HG03520 (cell line): ENCODE results near the gene PNMA3.
"Not testable (repeated sequence)": the region's sequence is repeated elsewhere in the genome, so short reads cannot be mapped to it uniquely, and the experiment has no call there.

Experiments
- ATAC-seq: cut with Tn5 transposase; IDR thresholded peaks from one replicate; pipeline ENCODE4 v1.9.1; 2021; ENCODE audit warnings: mild to moderate bottlenecking, moderate library complexity; ENCODE audit not compliant: unreplicated experiment

PNMA3 gene, protein sequence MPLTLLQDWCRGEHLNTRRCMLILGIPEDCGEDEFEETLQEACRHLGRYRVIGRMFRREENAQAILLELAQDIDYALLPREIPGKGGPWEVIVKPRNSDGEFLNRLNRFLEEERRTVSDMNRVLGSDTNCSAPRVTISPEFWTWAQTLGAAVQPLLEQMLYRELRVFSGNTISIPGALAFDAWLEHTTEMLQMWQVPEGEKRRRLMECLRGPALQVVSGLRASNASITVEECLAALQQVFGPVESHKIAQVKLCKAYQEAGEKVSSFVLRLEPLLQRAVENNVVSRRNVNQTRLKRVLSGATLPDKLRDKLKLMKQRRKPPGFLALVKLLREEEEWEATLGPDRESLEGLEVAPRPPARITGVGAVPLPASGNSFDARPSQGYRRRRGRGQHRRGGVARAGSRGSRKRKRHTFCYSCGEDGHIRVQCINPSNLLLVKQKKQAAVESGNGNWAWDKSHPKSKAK

DNA sequence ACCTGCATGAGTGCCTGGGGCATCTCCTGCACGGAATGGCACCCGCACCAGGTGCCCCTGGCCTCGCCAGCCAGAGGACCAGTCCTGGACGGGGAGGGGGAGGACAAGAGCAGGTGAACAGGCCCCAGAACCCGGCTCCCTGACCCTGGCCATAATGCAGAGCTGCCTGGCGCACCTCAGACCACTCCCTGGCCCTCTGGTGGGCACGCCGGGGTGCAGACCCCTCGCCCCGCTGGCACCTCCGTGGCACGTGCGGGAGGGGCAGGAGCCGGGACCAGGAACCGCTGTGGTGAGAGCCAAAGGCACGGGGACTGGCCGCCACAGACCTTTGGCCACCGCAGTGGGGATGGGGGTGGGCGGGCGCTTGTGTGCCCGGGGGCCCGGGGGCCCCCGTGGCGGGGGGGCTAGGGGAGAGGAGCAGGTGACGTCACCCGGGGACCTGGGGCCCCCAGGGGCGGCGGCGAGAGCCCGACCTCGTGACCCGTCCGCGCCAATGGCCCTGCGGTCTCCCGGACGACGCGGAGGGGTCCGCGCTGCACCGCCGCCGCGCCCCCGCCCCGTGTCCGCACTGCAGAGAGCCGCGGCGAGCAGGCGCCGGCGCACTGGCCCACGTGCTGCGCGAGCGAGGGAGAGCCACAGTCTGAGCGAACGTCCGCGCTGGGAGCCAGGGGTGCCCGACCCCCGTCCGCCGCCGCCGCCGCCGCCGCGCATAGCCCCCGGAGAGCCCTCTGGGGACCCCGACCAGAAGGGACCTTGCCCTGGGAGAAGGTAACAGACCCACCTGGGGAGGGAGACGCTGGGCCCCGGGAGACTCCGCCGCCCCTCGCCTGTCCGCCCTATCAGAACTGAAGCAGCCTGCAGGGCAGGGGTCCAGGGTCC lies at the start of gene PNMA3:
Gene PNMA3 (plus strand): TSS at position 600 of the 879 bp plus-strand sequence. CDS start 586 bp downstream, outside the sequence.
- ATAC-seq = no peak

DNA sequence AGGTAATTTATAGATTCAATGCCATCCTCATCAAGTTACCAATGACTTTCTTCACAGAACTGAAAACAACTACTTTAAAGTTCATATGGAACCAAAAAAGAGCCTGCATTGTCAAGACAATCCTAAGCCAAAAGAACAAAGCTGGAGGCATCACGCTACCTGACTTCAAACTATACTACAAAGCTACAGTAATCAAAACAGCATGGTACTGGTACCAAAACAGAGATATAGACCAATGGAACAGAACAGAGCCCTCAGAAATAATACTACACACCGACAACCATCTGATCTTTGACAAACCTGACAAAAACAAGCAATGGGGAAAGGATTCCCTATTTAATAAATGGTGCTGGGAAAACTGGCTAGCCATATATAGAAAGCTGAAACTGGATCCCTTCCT lies 39.1 kb upstream of the PNMA3 start:
- not testable (repeated sequence) for ATAC-seq

DNA sequence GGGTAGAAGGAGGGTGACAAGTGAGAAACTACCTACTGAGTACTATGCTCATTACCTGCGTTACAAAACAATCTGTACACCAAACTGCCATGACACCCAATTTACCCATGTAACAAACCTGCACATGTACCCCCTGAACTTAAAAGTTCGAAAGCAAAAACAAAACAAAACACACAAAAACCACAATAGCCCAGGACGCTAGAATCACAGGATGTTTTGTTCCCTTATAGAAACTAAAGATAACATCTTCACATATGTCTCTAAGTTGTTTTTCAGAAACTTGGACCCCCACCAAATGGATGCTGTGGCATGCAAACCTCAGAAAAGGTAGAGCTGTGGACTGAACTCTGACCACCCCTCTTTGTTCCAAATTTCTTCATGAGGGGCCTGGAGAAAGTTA lies 37.1 kb upstream of the PNMA3 start:
- no peak for ATAC-seq

DNA sequence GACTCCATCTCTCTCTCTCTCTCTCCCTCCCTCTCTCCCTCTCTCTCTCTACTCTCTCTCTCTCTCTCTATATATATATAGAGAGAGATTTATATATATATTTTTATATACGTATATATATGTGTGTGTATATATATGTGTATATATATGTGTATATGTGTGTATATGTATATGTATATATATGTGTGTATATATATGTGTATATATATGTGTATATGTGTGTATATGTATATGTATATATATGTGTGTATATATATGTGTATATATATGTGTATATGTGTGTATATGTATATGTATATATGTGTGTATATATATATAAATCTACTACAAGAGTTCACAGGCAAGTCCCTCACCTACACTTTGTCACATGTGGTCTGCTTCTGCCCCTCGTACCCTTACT lies 29.8 kb upstream of the PNMA3 start:
- ATAC-seq = not testable (repeated sequence)

DNA sequence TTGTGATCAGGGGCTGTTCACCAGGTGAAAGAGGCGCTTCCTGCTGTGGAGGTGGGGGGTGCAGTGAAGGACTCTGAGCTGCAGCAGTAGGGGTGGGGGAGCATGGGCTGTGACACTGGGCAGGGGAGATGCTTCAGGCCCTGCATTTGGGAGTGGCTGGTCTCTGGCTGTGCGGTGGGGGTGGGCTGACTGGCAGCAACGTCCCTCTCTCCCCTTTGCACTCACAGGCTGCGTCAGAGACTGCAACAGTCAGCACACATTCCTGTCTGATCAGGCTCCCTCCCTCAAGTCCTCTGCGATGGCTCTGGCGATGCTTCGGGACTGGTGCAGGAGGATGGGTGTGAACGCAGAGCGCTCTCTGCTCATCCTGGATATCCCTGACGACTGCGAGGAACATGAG lies 27.8 kb upstream of the PNMA3 start:
- not testable (repeated sequence) for ATAC-seq

DNA sequence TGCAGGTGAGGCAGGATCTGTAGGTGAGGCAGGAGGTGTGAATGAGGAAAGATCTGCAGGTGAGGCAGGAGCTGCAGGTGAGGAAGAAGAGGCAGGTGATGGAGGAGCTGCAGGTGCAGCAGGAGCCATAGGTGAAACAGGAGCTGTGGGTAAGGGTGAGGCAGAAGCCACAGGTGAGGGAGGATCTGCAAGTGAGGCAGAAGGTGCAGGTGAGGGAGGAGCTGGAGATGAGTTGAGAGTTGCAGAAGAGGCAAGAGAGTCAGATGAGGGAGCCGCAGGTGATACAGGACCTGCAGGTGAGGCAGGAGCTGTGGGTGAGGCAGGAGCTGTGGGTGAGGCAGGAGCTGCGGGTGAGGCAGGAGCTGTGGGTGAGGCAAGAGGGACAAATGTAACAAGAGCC lies 27.1 kb upstream of the PNMA3 start:
- no peak for ATAC-seq

DNA sequence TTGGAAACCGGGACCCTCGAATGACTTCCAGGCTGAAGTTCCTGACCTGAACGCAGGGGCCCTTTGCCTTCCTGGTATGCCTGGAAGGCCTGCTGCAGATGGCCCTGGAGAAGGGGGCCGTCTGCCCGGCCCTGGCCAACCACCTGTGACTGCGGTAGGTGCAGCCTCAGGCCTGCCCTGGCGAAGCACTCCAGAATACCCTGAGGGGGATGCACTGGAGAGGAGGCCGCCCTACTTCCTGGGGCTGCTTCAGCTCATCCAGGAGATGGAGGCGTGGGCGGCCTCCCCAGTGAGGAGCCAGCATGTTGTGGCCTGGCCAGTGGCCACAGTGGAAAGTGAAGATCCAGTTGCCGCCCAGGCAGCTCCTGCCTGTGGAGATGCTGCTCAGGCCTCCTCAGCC lies 26.4 kb upstream of the PNMA3 start:
- no peak for ATAC-seq

DNA sequence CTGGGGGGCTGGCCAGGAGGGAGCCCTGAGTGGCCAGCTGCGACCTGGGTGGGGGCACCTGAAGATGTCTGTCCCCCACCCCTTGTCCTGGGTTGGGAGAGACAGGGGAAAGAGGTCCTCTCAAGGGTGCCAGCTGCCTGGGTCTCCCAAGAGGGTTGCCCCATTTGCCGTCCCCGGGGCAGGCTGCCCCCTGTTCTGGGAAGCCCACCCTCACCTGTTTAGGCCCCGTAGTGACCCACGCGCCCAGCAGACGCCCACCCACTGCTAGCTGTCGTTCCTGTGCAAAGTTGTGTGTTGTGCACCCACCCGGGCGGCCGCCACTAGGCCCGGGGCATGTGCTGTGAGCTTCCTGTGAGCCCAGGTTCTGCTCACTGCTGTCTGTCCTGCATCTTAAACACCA lies 25.5 kb upstream of the PNMA3 start:
- ATAC-seq = no peak

DNA sequence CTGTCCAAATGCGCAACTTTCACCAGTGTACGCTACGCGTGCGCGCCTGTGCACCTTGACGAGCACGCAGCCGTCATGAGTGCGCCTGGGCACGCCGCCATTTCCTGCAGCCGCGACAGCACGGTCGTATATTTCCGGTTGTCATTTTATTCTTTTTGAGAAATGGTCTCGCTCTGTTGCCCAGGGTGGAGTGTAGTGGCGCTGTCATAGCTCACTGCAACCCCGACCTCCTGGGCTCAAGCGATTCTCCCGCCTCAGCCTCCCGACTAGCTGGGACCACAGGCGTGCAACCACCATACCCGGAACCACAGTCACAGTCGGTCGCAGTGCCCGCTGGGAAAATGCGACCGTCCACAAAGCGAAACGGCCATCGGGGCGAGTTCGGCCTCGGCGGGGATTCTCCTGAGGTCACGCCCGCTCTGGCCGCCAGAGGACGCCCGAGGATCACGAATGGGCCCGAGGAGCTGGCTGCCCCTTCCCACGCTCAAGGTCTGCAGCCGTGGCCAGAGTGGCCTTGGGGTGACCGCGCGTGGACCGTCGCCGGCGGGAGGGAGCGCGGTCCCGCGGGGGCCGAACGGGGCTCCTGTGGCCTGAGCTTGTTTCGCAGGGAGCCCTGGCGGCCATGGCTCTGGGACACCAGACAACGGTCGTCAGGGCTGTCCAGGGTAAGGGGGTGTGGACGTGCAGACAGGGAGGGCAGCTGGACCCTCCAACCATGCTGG lies 23.7 kb upstream of the PNMA3 start:
- ATAC-seq = no peak

DNA sequence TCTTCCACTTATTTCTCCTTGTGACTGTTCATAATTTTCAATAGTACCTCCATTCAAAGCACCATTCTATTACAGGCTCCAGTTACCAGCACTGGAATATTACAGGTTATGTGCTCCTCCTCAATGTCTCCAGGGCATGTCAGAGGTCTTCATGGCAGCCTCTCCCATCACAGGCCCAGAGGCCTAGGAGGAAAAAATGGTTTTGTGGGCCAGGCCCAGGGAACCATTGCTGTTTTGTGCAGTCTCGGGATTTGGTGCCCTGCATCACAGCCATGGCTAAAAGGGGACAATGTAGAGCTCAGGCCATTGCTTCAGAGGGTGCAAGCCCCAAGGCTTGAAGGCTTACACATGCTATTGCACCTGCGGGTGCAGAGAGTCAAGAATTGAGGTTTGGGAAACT lies 7.2 kb upstream of the PNMA3 start:
- ATAC-seq = no peak

DNA sequence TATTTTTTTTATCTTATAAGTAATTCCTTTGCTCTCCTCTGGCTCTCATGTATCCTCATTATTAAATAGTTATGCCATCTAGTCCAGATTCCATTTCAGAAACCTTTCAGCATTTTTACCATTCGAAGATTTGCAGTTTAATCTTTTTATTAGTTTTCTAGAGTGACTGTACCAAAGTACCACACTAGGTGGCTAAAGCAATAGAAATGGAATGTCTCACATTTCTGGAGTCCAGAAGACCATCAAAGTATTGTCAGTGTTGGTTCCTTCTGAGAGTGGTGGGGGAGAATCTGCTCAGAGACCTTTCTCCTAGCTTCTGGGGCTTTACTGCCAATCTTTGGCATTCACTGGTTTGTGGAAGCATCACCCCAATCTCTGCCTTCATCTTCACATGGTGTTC lies 3.7 kb upstream of the PNMA3 start:
- ATAC-seq = no peak

DNA sequence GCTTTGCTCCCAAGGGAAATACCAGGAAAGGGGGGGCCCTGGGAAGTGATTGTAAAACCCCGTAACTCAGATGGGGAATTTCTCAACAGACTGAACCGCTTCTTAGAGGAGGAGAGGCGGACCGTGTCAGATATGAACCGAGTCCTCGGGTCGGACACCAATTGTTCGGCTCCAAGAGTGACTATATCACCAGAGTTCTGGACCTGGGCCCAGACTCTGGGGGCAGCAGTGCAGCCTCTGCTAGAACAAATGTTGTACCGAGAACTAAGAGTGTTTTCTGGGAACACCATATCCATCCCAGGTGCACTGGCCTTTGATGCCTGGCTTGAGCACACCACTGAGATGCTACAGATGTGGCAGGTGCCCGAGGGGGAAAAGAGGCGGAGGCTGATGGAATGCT lies 1.0 kb downstream of the PNMA3 start:
- ATAC-seq = no peak

DNA sequence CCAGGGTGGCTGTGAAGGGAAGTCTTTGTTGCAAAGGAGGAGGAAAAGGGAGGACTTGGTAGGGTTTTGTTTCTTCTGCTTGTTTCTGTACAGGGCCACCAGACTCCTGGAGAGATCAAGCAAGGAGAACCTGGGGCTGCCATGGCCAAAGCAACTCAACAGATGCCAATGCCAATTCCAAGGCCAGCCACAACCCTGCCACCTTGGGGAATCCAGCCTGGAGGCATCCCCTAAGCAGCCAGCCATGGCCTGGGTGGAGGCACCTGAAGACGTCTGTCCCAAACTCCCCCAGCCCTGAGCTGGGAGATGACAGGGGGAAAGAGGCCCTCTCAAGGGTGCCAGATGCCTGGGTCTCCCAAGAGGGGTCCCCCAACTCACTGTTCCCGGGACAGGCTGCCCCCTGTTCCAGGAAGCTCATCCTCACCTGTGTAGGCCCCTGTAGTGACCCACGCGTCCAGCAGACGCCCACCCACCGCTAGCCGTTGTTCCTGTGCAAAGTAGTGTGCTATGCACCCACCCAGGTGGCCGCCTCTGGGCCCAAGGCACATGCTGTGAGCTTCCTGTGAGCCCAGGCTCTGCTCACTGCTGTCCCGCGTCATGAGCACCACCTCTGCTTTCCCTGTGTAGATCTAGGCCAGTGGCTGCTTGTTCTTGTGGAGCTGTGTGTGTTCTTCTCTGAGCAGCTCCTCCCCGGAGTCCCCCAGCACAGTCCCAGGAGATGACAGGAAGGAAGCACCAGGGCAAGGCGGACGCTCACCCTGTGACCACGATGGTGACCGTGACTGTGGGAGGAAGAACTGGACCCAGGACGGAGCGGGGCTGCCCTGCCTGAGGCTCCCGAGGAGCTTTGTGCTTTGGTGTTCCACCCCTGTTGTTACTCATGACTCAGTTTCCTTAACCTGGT lies 3.2 kb downstream of the PNMA3 start:
- ATAC-seq = no peak

DNA sequence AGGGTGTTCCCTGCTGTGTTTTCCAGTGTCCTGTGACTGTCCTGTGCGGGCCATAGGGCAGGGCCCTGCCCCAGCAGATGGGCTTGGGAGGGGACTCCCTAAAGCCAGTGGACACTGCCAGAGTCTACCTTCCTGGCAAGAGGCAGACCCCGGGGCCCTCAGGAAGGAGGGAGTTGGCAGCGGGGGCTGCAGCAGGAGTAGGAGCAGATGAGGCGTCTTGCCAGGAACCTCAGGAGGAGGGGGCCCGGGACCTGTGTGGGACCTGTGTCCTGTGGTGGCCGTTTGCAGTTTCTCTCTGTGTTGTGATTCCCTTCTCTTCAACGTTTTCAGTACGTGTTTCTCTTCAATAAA lies 3.8 kb downstream of the PNMA3 start:
- no peak for ATAC-seq

DNA sequence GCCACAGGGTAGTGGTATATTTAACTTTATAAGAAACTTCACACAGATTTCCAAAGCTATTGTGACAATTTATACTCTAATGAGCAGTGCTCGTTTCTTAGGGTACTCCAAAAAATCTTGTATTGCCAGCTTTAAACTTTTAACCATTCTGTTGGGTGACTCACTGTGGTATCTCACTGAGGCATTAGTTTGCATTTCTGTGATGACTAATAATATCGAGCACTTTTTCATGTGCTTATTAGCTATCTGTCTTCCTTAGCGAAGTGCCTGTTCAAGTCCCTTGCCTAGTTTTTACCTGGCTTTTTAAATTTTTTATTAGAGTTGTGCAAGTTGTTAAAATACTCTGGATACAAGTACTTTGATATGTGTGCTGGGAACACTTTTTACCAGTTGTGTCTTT lies 5.5 kb downstream of the PNMA3 start:
- no peak for ATAC-seq

DNA sequence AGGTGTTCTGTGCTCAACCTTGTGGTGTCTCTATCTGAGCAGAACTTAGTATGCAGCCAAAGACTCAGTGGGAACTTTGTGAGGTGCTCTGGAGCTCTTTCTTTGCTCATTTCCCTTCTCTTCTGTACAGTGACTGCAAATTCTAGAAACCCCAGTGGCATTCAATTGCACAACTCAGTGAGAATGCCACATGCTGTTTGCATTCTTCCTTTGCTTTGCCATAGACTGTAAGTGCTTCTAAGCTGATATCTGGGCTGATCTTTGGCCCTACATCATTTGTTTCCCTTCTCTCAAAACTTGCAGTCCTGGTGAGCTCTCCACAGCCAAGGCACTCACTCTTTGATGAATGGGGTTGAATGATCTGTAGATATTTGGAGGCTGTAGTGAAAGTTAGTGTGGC lies 7.0 kb downstream of the PNMA3 start:
- ATAC-seq = no peak

DNA sequence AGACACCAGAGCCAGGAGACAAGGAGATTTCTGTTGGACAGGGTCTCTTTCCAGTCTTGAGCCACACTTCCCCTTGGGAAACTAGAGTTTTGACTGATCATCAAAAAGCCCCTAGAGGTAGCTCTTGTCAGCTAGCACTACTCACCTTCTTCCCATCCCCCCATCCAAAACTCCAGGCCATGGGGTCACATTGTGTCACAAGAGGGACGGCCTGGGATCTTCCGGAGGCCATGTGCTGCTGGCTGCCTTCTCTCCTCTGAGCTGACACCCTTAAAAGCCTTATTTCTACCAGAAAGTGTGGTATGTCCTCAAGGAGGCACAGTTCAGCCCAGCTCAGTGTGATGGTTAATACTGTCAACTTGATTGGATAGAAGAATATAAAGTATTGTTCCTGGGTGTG lies 7.8 kb downstream of the PNMA3 start:
- ATAC-seq = no peak

DNA sequence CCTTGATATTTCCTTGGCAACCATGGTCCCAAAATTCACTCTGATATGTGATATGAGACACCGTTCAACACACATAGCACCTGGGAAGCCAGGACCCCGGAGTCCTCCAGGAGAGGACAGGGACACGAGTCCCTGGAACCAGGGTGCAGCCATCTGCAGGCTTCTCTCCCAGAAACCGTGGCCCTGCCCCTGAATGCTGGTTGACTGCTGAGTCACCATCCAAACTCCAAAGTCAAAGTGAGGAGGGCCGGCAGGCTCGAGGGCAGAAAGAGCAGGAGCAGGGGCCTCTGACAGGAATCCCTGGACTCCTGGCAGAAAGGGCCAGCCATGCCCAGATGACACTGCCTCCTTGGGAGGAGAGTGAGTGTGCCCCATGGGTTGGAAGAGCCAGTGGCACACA lies 9.1 kb downstream of the PNMA3 start:
- ATAC-seq = no peak

DNA sequence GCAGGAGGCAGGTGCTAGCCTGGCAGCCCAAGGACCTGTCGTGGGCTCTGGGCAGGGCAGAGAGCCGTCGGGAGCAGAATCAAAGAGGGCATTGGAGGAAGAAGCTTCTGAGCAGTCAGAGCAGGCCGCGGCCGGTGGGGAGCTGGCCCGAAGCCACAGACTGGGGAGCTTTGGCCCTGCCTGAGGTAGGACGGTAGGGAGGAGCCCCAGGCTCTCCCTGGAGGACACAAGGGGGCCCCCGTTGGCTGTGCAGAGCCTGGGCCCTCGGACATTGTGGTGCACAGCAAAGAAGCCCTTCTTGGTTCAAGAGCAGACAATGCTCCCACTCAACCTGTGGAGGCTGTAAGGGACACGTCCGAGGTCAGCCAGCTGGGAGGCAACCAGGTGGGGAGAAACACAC lies 10.1 kb downstream of the PNMA3 start:
- not testable (repeated sequence) for ATAC-seq

DNA sequence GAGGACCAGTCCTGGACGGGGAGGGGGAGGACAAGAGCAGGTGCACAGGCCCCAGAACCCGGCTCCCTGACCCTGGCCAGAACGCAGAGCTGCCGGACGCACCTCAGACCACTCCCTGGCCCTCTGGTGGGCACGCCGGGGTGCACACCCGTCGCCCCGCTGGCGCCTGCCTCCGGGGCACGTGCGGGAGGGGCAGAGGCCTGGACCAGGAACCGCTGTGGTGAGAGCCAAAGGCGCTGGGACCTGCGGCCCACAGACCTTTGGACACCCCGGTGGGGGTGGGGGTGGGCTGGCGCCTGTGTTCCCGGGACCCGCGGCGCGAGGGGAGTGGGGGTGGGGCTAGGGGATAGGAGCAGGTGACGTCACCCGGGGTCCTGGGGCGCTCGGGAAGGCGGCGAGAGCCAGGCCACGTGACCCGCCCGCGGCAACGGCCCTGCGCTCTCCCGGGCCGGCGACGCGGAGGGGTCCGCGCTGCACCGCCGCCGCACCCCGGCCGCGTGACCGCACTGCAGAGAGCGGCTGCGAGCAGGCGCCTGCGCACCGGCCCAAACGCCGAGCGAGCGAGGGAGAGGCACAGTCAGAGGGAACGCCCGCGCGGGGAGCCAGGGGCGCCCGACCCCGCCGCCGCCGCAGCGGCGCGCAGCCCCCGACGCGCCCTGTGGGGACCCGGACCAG lies 15.8 kb downstream of the PNMA3 start, which contains the start of gene PNMA6A:
Gene PNMA6A (plus strand): TSS at position 546 of the 675 bp plus-strand sequence. CDS start 609 bp downstream, outside the sequence.
- not testable (repeated sequence) for ATAC-seq
